Cardiac fibroblast (primary cell): ENCODE data around the gene MAST2.
"Not testable (repeated sequence)": the region's sequence is repeated elsewhere in the genome, so short reads cannot be mapped to it uniquely, and the experiment has no call there.

Experiments used
- DNase-seq, 2 donors: peaks; one replicate each; pipeline versions ENCODE4 v3.0.0 to v3.0.0-alpha.2; 2010; ENCODE audit warnings: low read depth in 2 of 2
- H3K4me3 ChIP-seq, 2 donors: replicated peaks in 1 of 2; 1 replicate in 1 of 2; 2 replicates in 1 of 2; pipeline ENCODE4 v1.5.1; 2011; ENCODE audit warnings: low read depth in 2 of 2, low read length in 2 of 2, mild to moderate bottlenecking in 2 of 2, moderate library complexity in 1 of 2
- CTCF ChIP-seq: IDR thresholded peaks from one replicate; pipeline ENCODE4 v1.5.1; 2011; ENCODE audit warnings: low read depth, mild to moderate bottlenecking, low read length, inconsistent platforms

Gene MAST2

GRCh38 chr1:45824607-45825006, 21.2 kb downstream of the MAST2 start:
- no peak for DNase-seq
- no peak overlapping the region for H3K4me3 ChIP-seq
- no peak for TF ChIP-seq CTCF

GRCh38 chr1:45827256-45827655, 23.8 kb downstream of the MAST2 start:
- no peak overlapping the region for H3K4me3 ChIP-seq
- no peak for DNase-seq
- TF ChIP-seq CTCF: no peak

GRCh38 chr1:45828841-45829240, 25.4 kb downstream of the MAST2 start:
- DNase-seq: no peak
- no peak overlapping the region for H3K4me3 ChIP-seq
- no peak for TF ChIP-seq CTCF

- TF ChIP-seq CTCF: no peak
Observed at GRCh38 chr1:45833361-45833760, 29.9 kb downstream of the MAST2 start.

GRCh38 chr1:45834689-45835088, 31.3 kb downstream of the MAST2 start:
- no peak for DNase-seq
- no peak for TF ChIP-seq CTCF
- H3K4me3 ChIP-seq: no peak overlapping the region

More at GRCh38 chr1:45833361-45833760, 29.9 kb downstream of the MAST2 start:
- no peak for DNase-seq
- no peak overlapping the region for H3K4me3 ChIP-seq

GRCh38 chr1:45836451-45836850, 33.0 kb downstream of the MAST2 start:
- TF ChIP-seq CTCF: no peak
- DNase-seq: no peak
- H3K4me3 ChIP-seq: no peak overlapping the region

GRCh38 chr1:45836861-45837260, 33.4 kb downstream of the MAST2 start:
- DNase-seq, H3K4me3 ChIP-seq: not testable (repeated sequence)

GRCh38 chr1:45838322-45838721, 34.9 kb downstream of the MAST2 start:
- H3K4me3 ChIP-seq, DNase-seq: not testable (repeated sequence)
